ENCODE results near the gene SLC35F3.
"Not testable (repeated sequence)": the region's sequence is repeated elsewhere in the genome, so short reads cannot be mapped to it uniquely, and the experiment has no call there.

SLC35F3 gene

DNA sequence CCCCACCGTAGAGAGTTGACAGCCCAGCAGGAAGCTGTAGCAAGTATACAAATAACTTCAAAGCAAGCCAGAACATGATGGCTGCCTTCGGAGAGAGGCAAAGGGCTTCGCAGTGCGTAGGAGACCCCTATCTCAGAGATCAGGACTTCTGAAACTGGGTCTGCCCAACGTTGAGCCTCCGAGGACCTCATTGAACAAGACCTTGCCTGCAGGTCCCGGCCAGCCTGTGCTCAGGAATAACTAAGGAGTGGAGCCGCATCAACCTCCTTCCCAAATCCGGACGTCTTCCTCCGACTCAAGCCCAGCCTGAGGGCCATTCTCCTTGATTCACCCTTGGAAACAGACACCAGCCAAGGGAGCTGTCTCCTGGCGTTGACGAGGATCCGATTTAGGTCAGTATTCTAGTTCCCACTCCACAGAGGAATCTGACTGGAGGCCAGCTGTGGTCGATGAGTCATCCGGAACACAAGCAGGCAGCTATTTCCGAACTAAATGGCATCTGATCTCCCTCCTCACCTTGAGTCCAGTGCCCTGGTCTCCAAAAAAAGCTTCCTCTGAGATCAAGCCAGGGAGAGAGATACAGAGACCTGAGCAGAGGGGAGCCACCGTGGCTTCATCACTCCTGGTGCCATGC lies 302.3 kb downstream of the SLC35F3 start:
- Histone ChIP-seq H3K4me3 (ENCODE audit: low read depth, low read length) (no peak overlapping the region), H3K27me3 (ENCODE audit: insufficient read depth, low read depth, severe bottlenecking) (no peaks in the 10 kb centered on the region), H3K27ac (no peak overlapping the region), H3K36me3 (no peaks in the 10 kb centered on the region), H3K9me3 (ENCODE audit: severe bottlenecking) (no peaks in the 10 kb centered on the region)
- no peak for DNase-seq
- TF ChIP-seq, protein P1, sequence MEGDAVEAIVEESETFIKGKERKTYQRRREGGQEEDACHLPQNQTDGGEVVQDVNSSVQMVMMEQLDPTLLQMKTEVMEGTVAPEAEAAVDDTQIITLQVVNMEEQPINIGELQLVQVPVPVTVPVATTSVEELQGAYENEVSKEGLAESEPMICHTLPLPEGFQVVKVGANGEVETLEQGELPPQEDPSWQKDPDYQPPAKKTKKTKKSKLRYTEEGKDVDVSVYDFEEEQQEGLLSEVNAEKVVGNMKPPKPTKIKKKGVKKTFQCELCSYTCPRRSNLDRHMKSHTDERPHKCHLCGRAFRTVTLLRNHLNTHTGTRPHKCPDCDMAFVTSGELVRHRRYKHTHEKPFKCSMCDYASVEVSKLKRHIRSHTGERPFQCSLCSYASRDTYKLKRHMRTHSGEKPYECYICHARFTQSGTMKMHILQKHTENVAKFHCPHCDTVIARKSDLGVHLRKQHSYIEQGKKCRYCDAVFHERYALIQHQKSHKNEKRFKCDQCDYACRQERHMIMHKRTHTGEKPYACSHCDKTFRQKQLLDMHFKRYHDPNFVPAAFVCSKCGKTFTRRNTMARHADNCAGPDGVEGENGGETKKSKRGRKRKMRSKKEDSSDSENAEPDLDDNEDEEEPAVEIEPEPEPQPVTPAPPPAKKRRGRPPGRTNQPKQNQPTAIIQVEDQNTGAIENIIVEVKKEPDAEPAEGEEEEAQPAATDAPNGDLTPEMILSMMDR (IDR thresholded peaks at IDR 0.05; ENCODE audit: low read depth, low read length) = no peak

DNA sequence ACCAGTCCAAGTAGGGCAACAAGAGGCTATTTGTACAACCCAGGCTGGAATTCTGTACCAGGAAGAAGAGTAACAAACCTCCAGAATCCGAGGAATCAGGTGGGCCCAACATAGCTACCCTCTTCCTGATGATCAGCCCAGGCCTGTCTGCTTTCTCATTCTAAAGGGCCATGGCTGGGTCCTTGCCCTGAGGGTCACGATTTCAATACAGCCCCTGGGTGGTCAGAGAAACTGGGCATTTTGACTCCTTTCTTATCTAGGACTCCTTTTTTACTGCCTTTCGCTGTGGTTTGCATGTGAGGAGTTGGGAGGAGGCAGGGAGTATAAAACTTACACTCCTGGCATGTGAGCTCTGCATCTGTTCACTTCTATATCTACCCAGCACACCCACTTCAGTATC lies 303.9 kb downstream of the SLC35F3 start:
- H3K27ac ChIP-seq = no peak overlapping the region
- H3K27me3 ChIP-seq (ENCODE audit: insufficient read depth, low read depth, severe bottlenecking) = peaks cover 5% of the 10 kb centered on the region
- H3K9me3 ChIP-seq (ENCODE audit: severe bottlenecking) = no peaks in the 10 kb centered on the region
- TF ChIP-seq, protein P1 (IDR thresholded peaks at IDR 0.05; ENCODE audit: low read depth, low read length) = no peak
- H3K4me3 ChIP-seq (ENCODE audit: low read depth, low read length) = no peak overlapping the region
- H3K36me3 ChIP-seq = no peaks in the 10 kb centered on the region
- DNase-seq = no peak

DNA sequence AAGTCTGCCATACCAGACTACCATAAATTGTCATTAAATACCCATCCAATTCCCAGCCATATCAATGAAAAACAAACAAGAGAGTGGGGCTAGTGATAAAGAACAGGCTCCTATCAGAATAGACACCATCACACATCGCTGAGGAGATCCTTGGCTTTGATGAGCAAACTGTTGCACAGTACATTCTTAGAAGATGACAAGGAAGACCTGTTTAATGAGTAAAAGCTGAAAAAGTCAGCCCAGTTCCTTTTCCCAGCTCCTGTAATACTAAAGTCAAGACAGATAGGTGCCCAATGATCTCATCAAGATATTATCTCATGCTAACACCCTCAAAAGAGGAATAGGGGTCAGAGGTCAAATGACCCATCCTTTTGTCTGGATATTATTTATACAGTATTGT lies 304.3 kb downstream of the SLC35F3 start:
- H3K36me3 ChIP-seq = no peaks in the 10 kb centered on the region
- TF ChIP-seq, protein P1 (IDR thresholded peaks at IDR 0.05; ENCODE audit: low read depth, low read length) = no peak
- H3K9me3 ChIP-seq (ENCODE audit: severe bottlenecking) = no peaks in the 10 kb centered on the region
- peaks cover 10% of the 10 kb centered on the region for H3K27me3 ChIP-seq (ENCODE audit: insufficient read depth, low read depth, severe bottlenecking)
- no peak overlapping the region for H3K4me3 ChIP-seq (ENCODE audit: low read depth, low read length)
- DNase-seq = no peak
- H3K27ac ChIP-seq = no peak overlapping the region

DNA sequence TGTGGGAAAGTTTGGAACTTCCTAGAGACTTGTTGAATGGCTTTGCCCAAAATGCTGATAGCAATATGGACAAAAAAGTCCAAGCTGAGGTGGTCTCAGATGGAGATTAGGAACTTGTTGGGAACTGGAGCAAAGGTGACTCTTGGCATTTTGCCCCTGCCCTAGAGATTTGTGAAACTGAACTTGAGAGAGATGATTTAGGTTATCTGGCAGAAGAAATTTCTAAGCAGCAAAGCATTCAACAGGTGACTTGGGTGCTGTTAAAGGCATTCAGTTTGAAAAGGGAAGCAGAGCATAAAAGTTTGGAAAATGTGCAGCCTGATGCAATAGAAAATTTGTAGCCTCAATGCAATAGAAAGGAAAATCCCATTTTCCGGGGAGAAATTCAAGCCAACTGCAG lies 306.0 kb downstream of the SLC35F3 start:
- H3K27me3 ChIP-seq (ENCODE audit: insufficient read depth, low read depth, severe bottlenecking) = peaks cover 26% of the 10 kb centered on the region
- H3K27ac ChIP-seq; H3K36me3 ChIP-seq; DNase-seq; H3K9me3 ChIP-seq (ENCODE audit: severe bottlenecking); H3K4me3 ChIP-seq (ENCODE audit: low read depth, low read length): not testable (repeated sequence)

DNA sequence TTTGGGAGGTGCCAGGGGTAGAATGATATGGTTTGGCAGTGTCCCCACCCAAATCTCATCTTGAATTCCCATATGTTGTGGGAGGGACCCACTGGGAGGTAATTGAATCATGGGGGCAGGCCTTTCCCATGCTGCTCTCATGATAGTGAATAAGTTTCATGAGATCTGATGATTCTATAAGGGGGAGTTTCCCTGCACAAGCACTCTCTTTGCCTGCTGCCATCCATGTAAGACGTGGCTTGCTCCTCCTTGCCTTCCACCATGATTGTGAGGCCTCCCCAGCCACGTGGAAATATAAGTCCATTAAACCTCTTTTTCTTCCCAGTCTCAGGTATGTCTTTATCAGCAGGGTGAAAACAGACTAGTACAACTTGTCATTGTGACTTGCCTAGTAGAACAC lies 307.4 kb downstream of the SLC35F3 start:
- peaks cover 29% of the 10 kb centered on the region for H3K27me3 ChIP-seq (ENCODE audit: insufficient read depth, low read depth, severe bottlenecking)
- DNase-seq; H3K4me3 ChIP-seq (ENCODE audit: low read depth, low read length); H3K9me3 ChIP-seq (ENCODE audit: severe bottlenecking); H3K36me3 ChIP-seq; H3K27ac ChIP-seq: not testable (repeated sequence)

DNA sequence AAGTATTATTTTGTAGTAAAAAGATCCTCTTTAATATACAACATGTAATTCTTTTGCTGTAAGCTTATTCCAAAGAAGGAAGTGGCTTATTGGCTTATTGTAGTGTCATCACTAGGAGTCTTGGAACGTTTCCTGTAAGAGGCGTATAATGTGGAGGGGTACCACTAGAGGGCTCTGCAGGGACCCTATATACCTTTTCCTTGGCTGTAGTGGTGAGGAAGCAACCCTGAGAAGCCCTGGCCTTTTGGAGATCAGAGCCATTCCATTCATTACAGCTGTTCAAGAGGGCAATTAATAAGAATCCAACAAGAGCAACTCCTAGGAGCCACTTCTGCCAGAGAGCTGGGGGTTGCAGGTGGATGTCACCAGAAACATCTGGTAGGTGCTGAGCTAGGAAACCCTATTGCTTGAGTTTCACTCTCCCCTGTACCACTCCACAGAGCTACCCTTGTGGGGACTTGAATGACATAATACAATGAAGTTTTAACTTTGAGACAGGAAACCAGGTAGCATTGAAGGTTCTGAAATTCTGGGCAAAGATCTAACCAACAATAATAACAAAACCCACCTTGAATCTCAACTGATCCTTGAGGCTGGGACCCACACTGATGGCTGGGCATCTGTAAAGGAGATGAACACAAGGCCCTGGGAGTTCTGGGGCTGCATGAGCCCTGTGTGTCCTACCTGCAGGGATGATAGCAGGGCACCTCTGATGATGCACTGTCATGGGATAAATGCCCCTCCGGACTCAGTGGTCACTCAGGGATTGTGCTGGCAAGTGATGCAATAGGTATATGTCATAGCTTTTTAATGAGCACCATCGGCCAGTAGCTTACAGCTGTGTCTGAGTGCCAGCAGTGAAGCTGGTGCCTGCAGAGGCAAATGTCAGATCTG lies 308.5 kb downstream of the SLC35F3 start:
- Histone ChIP-seq H3K27me3 (ENCODE audit: insufficient read depth, low read depth, severe bottlenecking) (peaks cover 29% of the 10 kb centered on the region), H3K36me3 (no peaks in the 10 kb centered on the region), H3K27ac (no peak overlapping the region), H3K4me3 (ENCODE audit: low read depth, low read length) (no peak overlapping the region), H3K9me3 (ENCODE audit: severe bottlenecking) (no peaks in the 10 kb centered on the region)
- TF ChIP-seq, protein P1 (IDR thresholded peaks at IDR 0.05; ENCODE audit: low read depth, low read length) = peak; percentile 93
- peak; percentile 86 for DNase-seq

Measured in WERI-Rb-1 (cell line).